HG02885 (cell line): ENCODE data around the gene HS6ST1.

Experiments
- ATAC-seq: cut with Tn5 transposase; IDR thresholded peaks from one replicate; pipeline ENCODE4 v1.9.1; 2021; ENCODE audit warnings: mild to moderate bottlenecking; ENCODE audit not compliant: unreplicated experiment, poor library complexity

Gene HS6ST1

DNA sequence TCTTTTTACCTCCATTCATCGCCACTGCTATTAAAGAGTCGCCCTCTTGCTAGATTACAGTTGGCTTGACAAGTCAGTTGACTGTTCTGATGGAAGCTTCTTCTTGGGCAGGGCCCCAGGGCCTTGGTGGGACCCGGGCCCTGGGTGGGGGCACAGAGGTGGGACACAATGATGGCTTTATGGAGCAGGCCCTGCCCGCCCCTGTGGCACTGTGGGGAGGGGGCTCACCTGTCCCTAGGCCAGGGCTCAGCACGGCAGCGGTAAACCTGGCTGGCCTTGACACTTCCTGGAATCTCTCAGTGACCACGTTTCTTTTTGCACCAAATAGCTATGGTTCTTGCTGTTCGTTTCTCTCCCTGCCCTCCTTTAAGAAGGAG, 4.9 kb upstream of the HS6ST1 start:
- ATAC-seq, result no peak

DNA sequence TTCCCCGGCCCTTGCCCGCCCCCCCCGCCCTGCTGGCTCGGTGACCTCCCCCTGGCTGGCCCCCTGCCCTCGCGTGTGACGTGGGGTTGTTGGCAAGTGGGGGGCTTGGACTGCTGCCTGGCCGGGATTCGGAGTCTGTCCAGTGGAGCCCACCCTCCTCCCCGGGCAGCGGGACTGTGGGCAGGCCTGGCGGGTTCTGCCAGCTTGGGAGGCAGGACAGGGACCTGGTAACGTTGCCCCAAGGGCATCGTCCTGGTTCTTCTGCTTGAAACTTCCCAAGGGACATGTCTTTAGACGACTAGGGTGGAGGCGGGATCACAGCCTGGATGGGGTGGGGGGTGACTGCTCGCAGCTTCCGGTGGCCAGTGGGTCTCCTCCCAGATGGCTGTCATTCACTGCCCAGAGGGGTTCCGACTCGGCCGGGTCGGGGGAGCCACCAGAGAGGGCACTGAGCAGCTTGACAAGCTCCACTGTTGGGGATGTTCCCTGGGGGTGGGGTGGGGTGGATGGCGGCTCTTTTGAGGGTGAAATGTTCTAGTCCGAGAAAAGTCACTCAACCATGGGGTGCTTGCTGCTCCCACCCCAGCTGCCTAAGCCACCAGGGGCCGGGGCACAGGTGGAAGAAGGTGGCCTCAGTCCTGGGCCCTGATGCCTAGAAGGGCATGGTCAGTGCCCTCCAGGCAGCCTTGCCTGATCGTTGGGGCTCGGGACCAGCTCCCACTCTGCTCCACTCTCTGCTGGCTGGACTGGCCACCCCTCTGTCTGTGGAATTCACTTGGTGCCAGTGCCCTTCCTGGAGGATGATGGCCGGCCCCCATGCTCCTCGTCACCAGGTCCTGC, 4.3 kb upstream of the HS6ST1 start:
- ATAC-seq, result no peak

DNA sequence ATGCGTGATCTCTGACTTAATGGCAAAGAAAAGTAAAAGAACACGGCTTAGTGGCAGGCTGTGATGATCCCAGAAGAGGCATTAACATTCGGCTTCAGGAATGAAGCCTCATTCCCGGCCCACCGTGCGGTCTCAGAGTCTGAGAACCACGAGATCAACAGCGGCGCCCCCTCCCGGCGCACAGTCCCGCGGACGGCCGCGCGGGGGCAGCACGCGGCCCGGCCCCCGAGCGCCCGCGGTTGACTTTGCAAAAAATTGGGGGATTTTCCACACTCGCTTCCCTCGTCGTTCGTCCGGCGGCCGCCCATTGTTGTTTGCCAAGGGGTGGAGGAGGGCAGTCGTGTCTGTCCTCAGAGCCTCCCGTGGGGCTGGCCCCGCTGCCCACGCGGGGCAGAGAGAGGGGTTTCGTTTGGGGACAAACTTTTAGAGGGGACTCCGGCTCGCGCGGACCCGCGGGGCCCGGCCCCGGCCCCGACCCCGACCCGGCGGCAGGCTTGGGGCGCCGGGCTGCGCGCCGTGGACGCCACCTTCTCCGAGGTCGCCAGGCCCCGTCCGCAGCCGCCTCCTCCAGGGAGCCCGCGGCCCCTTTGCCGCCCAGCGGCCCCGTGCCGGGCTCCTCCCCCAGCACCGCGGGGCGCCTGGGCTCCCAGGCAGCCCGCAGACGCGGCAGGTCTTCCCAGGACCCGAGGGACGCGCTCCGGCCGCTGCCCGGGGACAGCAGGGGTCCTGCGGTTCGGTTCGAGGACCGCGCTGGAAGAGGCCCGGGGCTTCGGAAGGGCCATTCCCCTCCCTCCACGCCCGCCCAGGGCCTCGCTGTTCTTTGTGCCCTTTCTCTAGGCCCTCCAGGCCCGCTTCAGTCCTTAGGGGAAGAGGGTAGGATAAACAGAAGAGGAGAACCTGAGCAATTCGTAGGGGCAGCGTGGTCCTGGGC, 3.4 kb upstream of the HS6ST1 start:
- ATAC-seq, result peak; percentile 56

DNA sequence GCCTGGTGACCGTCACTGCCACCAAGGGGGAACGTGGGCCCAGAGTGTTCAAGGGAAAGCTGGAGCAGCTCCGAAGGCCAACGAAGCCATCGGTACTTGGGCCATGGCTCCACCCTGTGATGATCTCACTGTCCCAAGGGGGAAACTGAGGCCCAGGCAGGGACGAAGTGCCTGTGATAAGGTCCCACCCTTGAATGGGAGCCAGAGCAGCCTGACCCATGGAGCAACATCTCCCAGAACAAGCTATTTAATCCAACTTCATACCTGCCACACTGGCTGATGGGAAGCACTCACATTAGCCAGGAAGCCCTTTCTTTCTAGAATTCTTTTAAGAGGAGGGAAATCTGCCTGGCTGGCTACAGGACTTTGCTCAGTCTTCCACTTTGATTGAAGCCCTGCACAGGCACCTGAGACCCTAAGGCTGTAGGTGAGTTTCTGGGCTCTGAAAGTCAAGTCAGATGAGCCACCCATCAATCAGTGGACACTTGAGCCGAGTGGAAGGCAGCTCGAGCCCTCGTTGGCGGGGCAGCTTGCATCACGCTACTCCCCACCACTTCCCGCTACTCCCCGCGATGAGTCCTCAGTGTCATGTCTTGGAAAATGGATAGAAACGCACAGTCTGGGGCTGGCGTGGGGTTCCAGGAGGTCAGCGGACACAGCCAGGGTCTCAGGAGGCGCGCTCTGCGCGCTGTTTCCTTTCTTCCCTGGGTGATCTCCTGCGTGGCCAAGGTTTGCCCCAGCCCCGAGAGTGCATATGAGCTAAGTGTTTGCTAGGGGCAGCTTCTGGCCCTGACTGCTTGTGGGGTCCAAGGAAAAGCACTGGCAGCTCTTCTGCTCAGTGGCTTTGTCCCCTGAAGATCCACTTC, 2.5 kb upstream of the HS6ST1 start:
- no peak for ATAC-seq

DNA sequence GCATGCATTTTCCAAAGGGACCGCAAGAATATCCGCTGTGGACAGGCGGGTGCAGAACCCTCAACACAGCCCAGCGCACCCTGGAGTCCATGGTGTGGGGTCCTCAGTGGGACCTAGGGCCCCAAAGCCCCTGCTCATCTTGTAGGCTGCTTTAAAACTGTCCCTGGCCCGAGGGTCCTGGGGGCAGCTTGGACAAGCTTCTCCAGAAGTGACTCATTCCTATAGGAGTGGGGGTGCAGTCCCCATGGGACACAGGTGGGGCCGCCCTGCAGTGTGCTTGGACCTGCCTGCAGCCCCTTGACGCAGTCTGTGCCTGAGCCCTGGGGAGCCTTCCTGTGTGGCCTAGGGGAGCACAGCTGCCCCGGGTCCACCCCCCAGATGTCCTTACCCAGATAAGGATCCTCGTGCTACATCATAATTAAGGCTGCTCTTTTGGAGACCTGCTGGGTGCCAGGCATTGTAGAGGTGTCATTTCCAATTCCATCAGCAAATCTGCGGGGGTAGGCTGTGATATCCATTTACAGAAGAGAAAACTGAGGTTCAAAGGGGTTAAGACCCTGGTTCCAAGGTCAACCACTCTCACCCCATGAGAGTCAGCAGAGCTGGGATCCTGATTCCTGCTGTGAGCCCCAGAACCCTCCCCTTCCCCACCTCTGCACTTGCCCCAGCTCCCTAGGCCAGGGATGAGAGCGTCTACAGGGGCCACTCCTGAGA, 1.7 kb upstream of the HS6ST1 start:
- no peak for ATAC-seq

DNA sequence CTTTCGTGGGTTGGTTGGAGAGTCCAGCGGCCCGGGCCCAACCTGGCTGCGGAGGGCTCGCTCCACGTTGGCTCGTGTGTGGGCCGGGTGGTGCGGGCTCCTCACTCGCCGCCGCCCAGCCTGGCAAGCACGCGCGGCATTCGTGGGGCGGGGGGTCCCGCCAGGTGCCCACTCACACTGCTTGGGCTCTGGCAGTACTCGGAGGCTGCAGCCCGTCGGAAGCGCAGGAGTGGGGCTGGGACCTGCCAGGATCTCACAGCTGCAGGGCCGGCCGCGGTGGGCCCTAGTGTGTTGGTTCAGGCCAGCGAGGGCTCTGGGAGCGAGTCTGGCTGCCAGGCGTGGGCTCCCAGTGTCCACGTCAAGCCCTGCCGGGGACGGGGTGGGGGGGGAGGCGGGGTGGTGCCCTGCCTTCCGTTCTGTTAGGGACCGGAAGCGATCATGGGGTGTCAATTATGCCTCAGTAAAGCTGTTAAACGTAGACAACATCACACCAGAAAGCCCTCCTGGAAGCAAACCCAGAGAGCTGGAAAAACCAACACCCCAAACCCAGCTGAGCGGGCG, 1.0 kb upstream of the HS6ST1 start:
- no peak for ATAC-seq

DNA sequence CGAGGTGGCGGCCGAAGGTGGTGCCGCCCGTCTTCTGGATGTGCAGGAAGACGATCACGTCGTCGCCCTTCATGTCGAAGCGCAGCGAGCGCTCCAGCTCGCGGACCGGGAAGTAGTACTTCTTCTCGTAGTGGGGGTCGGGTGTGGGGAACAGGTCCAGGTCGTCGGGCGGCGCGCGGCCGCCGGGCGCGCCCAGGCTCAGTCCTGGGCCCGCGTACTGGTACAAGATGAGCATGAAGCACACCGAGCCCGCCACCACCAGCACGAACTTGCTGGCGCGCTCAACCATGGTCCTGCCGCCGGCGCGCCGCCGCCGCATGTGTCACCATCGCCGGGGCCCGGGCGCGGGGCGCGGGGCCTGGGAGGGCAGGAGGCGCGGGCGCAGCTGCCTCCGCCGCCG, 423 bp downstream of the HS6ST1 start:
- ATAC-seq, result peak; percentile 17

DNA sequence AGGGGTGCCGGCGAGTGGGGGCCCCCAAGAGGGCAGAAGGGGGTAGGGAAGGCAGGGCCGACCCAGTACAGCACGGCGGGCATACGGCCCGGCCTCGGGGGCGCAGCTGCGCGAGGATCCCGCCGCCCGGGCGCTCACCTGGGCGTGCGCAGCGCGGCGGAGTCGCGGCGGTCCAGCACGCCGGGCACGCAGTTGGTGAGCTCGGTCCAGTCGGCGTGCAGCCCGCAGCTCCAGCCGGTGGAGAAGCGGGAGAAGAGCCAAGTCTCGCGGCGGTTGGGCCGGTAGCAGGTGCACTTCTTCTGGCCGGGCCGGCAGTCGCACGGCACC, 806 bp downstream of the HS6ST1 start:
- ATAC-seq, result peak; percentile 3

DNA sequence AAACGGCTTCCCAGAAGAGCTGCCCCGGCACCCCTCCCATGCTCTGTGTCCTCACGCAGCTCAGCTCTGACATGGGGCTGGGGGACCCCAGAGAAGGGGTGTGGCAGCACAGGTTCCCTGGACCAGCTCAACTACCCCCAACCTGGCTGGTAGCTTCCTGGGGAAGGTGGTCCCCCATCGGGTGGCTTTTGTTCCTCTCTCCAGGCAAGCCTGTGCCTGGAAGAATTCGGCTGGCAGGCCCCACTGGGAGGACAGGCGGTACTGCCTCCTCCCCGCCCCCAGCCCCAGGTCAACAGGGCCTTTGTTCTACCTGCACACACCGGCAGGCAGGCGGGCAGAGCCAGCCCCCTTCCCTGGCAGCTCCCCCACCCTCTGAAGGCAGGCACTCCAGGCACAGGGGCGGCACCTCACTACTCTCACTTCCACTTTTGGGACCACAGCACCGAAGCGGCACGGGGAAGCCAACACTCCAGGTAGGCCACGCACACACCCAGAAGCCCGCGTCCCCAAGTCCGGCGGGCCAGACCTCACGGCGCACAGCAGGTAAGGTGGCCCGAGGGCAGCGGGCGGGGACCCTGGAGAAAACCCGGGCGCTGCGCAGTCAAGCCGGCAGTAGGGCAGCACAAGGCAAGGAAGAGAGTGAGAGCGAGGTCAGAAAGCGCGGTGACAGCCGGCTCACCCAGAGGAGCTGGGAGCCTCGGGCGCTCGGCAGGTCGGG, 1.3 kb downstream of the HS6ST1 start:
- ATAC-seq, result peak; percentile 40

DNA sequence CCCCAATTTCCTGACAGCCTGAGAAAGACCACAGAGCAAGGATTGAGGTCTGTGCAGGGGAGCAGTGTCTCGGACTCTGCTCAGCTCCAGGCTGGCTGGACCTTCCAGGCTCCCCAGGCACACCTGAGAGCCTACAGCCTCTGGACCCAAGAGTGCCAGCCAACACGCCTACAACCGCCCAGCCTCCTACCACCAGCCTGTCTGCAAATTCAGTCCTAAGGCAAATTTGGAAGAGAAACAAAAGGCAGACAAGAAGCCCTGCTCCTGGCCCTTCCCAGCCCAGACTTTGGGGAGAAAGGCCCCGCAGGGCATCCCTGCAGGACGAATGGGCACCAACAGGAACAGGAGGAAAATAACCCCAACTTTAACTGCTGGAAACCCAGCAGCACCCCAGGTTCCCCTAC, 1.9 kb downstream of the HS6ST1 start:
- no peak for ATAC-seq

DNA sequence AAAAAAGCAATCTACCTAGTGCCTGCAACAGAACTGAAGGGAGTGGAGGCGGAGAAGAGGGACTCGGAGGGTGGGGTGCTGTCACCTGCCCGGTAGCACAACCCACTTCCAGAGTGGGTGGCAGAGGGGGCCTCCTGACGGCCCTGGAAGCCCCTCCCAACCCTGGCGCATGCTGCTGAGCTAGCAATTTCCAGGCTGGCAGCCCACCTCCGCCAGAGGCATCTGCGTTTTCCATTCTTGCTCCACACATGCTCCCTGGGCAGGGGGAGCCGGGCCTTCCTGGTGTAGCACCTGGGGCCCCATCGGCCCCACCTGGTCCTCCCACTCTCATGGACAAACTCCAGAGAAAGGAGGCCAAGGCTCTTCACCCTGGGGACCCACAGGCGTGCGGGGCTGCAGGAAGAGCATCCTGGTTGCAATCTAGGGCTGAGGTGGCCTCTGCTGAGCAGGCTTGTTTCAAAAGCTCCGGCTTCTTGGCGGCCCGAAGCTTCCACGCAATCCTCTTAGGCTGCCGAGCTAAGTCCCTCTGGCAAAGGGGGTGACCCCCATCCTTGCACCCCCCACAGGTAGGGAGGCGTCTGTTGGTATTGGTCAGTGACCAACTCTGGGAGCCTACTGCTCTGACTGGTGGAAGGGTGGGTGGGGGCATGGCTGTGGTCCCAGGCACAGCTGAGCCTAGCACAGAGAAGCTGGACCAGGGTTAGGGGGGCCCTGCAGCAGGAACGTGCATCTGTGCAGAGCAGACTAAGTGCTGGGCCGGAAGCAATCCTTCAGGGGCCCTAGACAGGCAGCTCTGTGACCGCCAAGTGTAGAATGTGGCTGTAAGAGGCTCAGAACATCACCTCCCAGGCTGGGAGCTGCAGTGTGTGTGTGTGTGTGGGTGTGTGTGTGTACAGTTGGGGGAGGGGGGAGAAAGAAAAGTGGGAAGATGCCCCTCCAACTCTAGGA, 2.6 kb downstream of the HS6ST1 start:
- no peak for ATAC-seq

DNA sequence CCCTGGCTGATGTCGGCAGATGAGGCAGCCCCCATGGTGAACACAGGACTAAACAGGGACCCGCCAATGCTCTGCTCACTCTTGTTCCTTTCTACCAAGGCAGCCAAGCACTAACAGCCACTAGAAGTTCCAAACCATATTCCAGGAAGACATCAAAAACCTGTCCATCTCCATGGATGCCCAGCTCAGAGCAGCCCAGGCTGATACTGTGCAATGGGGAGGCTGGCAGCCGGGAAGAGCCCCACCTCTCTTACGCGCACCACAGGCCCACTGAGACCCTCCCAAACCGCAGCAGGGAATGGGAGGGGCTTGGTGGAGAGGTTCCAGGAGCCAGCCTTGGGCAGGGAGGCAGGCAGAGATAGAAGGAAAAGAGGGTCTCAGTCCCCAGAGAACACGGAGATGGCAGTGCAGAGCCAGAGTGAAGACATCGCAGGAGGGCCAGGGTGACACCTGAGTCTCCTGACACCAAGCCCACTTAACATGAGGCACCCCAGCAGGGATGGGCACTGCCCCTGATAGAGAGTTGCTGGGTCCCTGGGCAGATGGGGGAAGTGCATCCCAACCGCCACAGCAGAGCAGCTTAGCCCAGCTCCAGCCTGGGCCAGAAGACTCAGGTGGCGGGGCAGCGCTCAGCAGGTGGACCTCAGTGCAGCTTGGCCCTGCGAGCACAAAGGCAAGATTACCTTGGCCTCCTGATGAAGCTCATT, 3.4 kb downstream of the HS6ST1 start:
- no peak for ATAC-seq

DNA sequence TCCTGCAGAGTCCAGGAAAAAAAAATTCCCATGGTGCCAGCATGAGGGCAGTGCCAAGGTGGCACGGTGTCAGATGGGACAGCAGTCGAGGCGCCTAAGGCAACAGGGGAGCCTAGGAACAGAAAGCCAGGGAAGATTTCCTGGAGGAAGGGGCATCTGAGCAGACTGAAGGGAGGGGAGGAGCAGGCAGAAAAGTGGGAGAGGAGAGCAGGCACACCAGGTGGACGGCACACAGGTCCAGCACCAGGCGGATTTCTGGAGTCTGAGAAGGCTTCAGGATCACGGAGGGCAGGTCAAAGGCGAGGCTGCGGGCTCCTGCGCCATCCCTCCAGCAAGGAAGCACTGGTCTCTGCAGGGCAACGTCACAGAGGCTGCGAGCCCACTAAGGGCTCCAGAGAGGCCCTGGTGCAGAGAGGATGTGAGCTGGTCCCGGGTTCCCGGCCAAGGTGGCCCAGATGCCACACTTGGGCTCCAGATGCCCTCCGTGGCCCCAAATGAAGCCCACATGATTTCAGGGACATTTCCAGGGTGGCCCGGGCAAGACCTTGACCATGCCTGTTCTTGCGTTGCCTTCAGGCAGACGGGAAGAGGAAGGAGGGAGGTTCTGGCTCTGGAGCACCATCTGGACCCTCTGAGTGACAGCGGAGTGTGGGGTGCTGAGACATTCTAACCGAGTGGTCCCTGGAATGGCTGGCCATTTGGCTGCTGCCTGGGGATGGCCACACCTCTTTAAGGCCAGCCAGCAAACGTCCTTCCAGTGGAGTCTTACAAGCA, 4.1 kb downstream of the HS6ST1 start:
- no peak for ATAC-seq

DNA sequence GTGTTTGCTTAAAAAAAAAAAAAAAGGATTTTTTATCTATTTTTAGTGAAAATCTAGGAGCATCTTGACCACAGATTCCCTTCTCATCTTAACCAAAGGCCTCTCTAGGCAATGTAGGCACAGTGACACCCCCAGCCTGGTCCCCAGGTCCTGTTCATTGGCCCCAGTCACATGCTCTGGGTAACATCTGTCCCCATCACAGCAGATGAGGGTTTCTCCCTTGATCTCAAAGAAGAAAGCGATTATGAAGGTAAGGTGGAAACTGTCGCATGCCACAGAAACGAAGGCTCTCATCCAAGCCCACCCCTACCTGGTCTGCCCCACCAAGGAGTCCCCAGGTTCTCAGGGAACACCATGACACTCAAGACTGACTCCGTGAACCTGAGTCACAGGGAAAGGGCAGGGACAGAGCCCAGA, 4.7 kb downstream of the HS6ST1 start:
- no peak for ATAC-seq

DNA sequence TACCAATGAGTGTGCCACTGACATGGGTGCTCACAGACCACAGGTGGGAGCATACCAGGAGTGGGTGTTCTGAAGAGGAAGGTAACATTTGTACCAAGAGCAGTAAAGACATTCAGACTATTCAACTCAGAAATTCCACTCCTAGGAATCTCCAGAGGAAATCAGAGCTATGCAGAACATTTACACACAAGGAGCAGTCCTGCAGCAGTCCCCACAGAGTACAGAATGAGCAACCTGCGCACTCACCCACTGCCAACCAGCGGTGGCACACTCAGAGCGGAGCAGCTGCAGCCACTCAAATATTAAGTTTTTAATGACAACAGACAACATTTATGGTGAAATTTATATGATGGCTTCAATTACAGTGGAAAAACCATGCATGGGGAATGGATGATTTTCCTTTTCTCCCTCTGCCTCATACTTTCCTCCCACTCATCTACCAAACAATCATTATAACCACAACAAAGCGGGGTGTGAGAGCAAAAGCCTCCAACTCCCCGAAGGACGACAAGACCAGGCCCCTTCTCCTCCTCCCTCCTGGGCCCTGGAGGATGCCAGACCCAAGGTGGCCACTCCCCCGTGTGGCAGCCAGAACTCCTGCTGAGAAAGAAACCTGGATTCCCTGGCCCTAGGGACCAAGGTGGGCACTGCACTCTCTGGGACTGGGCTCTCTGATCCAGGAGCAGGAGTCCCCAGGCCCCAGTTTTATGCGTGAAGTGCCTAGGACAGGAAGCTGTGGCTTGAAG, 5.4 kb downstream of the HS6ST1 start:
- ATAC-seq, result no peak

DNA sequence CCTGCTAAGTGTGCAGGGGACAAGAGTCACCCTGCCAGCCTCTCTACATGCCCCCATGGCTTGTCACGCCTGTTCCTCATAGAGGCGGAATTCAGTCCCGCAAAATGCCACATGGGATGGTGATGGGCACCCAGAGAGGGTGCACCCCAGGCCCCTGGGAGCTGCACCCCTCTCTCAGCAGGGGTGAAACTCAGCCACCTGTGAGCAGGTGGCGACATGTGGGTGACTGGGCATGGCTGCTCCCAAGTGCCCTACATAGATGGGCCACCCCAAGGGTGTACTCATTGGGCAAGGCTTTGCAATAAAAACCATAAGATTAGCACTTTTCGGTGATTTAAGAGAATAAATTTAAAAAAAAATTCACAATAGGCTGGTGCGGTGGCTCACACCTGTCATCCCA, 6.3 kb downstream of the HS6ST1 start:
- no peak for ATAC-seq
